B cell (primary cell): ENCODE results near the gene CXCL16. TPM values are rescaled to one million over a fixed set of nuclear protein-coding genes. Genes with fewer than 3 reads are reported as not detected.

Experiments
- ATAC-seq: fragments of 200-7000 bp; cut with Tn5 transposase; one replicate; pipeline ENCODE4 v1.10.0; 2021; ENCODE audit warnings: low read depth, mild to moderate bottlenecking, moderate number of reproducible peaks, moderate library complexity
- CTCF ChIA-PET: fragments of 350-600 bp; sonication (Branson Sonifier 250); formaldehyde crosslinking; loops from one replicate; lab custom pipeline; 2021; ENCODE audit warnings: antibody characterized with exemption, inconsistent platforms; lab: Charles Lee
- POLR2A ChIA-PET: fragments of 350-600 bp; sonication (Branson Sonifier 250); formaldehyde crosslinking; loops from one replicate; lab custom pipeline; 2021; ENCODE audit warnings: antibody characterized with exemption; lab: Charles Lee
- DNase-seq: peaks from one replicate; pipeline ENCODE4 v3.0.0; 2013
- H2AFZ ChIP-seq: 2 replicates; pipeline ENCODE4 v1.6.1; 2012; ENCODE audit warnings: mild to moderate bottlenecking, low read depth, low read length; ENCODE audit not compliant: insufficient read depth, poor library complexity, severe bottlenecking
- H3K27ac ChIP-seq, 2 donors: 1 replicate in 1 of 2; 2 replicates in 1 of 2; pipeline ENCODE4 v1.5.1; 2012 to 2013; ENCODE audit warnings: low read length in 2 of 2, mild to moderate bottlenecking in 2 of 2, moderate library complexity in 1 of 2
- H3K27me3 ChIP-seq, 4 experiments: fragments of 200-600 bp in 1 of 4; sonication (generic) in 1 of 4; replicated peaks in 1 of 4; 1 replicate in 2 of 4; 2 replicates in 2 of 4; pipeline versions ENCODE4 v1.6.1 to v1.7.0; 2013 to 2016; ENCODE audit warnings: low read length in 3 of 4, mild to moderate bottlenecking in 2 of 4, mixed read lengths in 1 of 4, moderate library complexity in 1 of 4; ENCODE audit not compliant: insufficient read depth in 4 of 4, control insufficient read depth in 3 of 4; ENCODE audit errors: control extremely low read depth in 1 of 4
- H3K36me3 ChIP-seq, 2 experiments: replicated peaks in 1 of 2; 1 replicate in 1 of 2; 2 replicates in 1 of 2; pipeline versions ENCODE4 v1.6.1 to v1.7.1; 2013; ENCODE audit warnings: low read length in 1 of 2; ENCODE audit not compliant: insufficient read depth in 2 of 2, control insufficient read depth in 1 of 2; ENCODE audit errors: control extremely low read depth in 1 of 2, extremely low read depth in 1 of 2
- H3K4me1 ChIP-seq, 2 donors: fragments of 200-600 bp in 1 of 2; sonication (generic) in 1 of 2; 1 replicate in 1 of 2; 2 replicates in 1 of 2; pipeline versions ENCODE4 v1.5.1 to v1.6.1; 2013 to 2017; ENCODE audit warnings: low read length in 2 of 2; ENCODE audit not compliant: control insufficient read depth in 2 of 2, insufficient read depth in 2 of 2
- H3K4me2 ChIP-seq: replicated peaks from 2 replicates; pipeline ENCODE3; 2012; ENCODE audit warnings: mild to moderate bottlenecking, low read depth, low read length; ENCODE audit not compliant: poor library complexity, severe bottlenecking
- H3K4me3 ChIP-seq, 5 experiments: fragments of 200-600 bp in 1 of 5; sonication (generic) in 1 of 5; 1 replicate in 3 of 5; 2 replicates in 2 of 5; pipeline versions ENCODE4 v1.5.1 to v1.7.0; 2011 to 2016; ENCODE audit warnings: low read length in 4 of 5, mild to moderate bottlenecking in 4 of 5, low read depth in 2 of 5, control low read depth in 1 of 5, moderate library complexity in 1 of 5; ENCODE audit not compliant: insufficient read depth in 1 of 5; ENCODE audit errors: control extremely low read depth in 1 of 5, extremely low read depth in 1 of 5
- H3K79me2 ChIP-seq: fragments of 200-600 bp; sonication (generic); one replicate; pipeline ENCODE4 v1.6.0; 2016; ENCODE audit warnings: low read length; ENCODE audit not compliant: control insufficient read depth, insufficient read depth
- H3K9ac ChIP-seq: fragments of 200-600 bp; sonication (generic); 2 replicates; pipeline ENCODE4 v1.6.1; 2017; ENCODE audit warnings: mild to moderate bottlenecking, low read length, moderate library complexity
- H3K9me3 ChIP-seq, 3 donors: one replicate each; pipeline versions ENCODE4 v1.6.1 to v1.7.1; 2013; ENCODE audit warnings: low read length in 2 of 3; ENCODE audit not compliant: control insufficient read depth in 2 of 3, insufficient read depth in 1 of 3; ENCODE audit errors: control extremely low read depth in 1 of 3
- H4K20me1 ChIP-seq: 2 replicates; pipeline ENCODE4 v1.6.0; 2012; ENCODE audit warnings: mild to moderate bottlenecking, low read length; ENCODE audit not compliant: insufficient read depth, control insufficient read depth, poor library complexity, severe bottlenecking
- H3K27ac Mint-ChIP-seq: one replicate; pipeline ENCODE4 v1.8.0; 2021; ENCODE audit warnings: mixed read lengths
- H3K27me3 Mint-ChIP-seq: one replicate; pipeline ENCODE4 v1.8.0; 2021; ENCODE audit warnings: mixed read lengths
- H3K4me1 Mint-ChIP-seq: one replicate; pipeline ENCODE4 v1.8.0; 2021; ENCODE audit warnings: mixed read lengths
- H3K4me3 Mint-ChIP-seq: one replicate; pipeline ENCODE4 v1.8.0; 2021; ENCODE audit warnings: mixed read lengths
- H3K9me3 Mint-ChIP-seq: one replicate; pipeline ENCODE4 v1.8.0; 2022; ENCODE audit warnings: mixed read lengths; ENCODE audit not compliant: insufficient read depth
- CTCF ChIP-seq: fragments of 200-600 bp; IDR thresholded peaks from one replicate; pipeline ENCODE4 v1.8.0; 2022; ENCODE audit warnings: antibody characterized with exemption, mild to moderate bottlenecking
- EZH2 ChIP-seq: IDR thresholded peaks from 2 replicates; pipeline ENCODE4 v1.6.1; 2012; ENCODE audit warnings: borderline replicate concordance, low read depth, mild to moderate bottlenecking, moderate library complexity, low read length; ENCODE audit not compliant: insufficient read depth, poor library complexity, severe bottlenecking
- WGBS: methylation state at CpG from one replicate; pipeline ENCODE4 v1.1.5; 2013; ENCODE audit warnings: missing lambda C conversion rate; ENCODE audit not compliant: insufficient coverage; 5-methylcytosine and 5-hydroxymethylcytosine counted together
- intact Hi-C: fragments of 100-400 bp; cut with micrococcal nuclease; formaldehyde crosslinking; loops from one replicate; pipeline ENCODE4 v1.10.0; 2022
- polyA plus RNA-seq: library from polyadenylated mRNA; depleted of rRNA; stranded (reverse); fragments of >200 nt; gene quantifications from 2 replicates; pipeline ENCODE4 v1.2.3, GENCODE V29; 2012
- total RNA-seq, 2 donors: library from RNA; stranded (reverse); fragments of 120-200 nt in 1 of 2; gene quantifications; 1 replicate in 1 of 2; 2 replicates in 1 of 2; pipeline versions ENCODE4 v1.2.3 to v1.2.4, GENCODE V29; 2013 to 2022

Gene CXCL16
- total and polyA plus RNA-seq, 2 donors (not counting 1 experiment from before 2014, with no cell fraction given), result 10.9 to 22.0 TPM

GRCh38 chr17:4716081-4716480 lies 23.6 kb downstream of the CXCL16 start:
- ChIA-PET CTCF (no interaction called here), POLR2A (interaction anchor here (0.8 kb wide), 1 partner anchor 184 kb away, joined by 4 read pairs; the partner anchor contains the start of gene C17orf107)
- no peaks in the 10 kb centered on the region for H3K27me3 ChIP-seq
- no peaks in the 10 kb centered on the region for H4K20me1 ChIP-seq
- H3K4me3 ChIP-seq, result no peak overlapping the region
- TF ChIP-seq CTCF (no peak), EZH2 (no peak)
- H2AFZ ChIP-seq, result no peak overlapping the region
- peaks cover 26% of the 10 kb centered on the region for H3K79me2 ChIP-seq
- H3K27ac ChIP-seq, result no peak overlapping the region
- Mint-ChIP-seq H3K4me3 (no peak overlapping the region), H3K27me3 (no peaks in the 10 kb centered on the region), H3K27ac (no peak overlapping the region), H3K9me3 (no peaks in the 10 kb centered on the region), H3K4me1 (peaks cover 37% of the 10 kb centered on the region)
- no peaks in the 10 kb centered on the region for H3K9me3 ChIP-seq
- peaks cover 31 to 36% of the 10 kb centered on the region in 2 donors for H3K4me1 ChIP-seq
- 94% methylated on average over 9 of the region's 10 CpGs for WGBS
- intact Hi-C loops, result no loop called here
- H3K9ac ChIP-seq, result no peak overlapping the region
- no peak overlapping the region for H3K4me2 ChIP-seq
- ATAC-seq (no peak), DNase-seq (no peak)
- H3K36me3 ChIP-seq, result peaks cover 3 to 46% of the 10 kb centered on the region in 2 experiments

GRCh38 chr17:4715063-4715744 lies 24.5 kb downstream of the CXCL16 start:
- peaks cover 40% of the 10 kb centered on the region for H3K4me1 Mint-ChIP-seq
- H4K20me1 ChIP-seq, result no peaks in the 10 kb centered on the region

More at GRCh38 chr17:4715063-4715744, 24.5 kb downstream of the CXCL16 start:
- Histone ChIP-seq H3K4me2 (peak overlapping the region; percentile 72), H3K4me3 (peak overlapping the region in 2 of 5 experiments; percentile 38 to 41), H3K9ac (peak overlapping the region; percentile 34), H3K27ac (peak overlapping the region; percentile 35 to 69), H3K27me3 (no peaks in the 10 kb centered on the region), H3K79me2 (peaks cover 31% of the 10 kb centered on the region), H2AFZ (peak overlapping the region; percentile 57), H3K4me1 (peaks cover 32 to 40% of the 10 kb centered on the region in 2 donors), H3K9me3 (no peaks in the 10 kb centered on the region), H3K36me3 (peaks cover 3 to 39% of the 10 kb centered on the region in 2 experiments)
- TF ChIP-seq EZH2 (no peak), CTCF (no peak)
- no peaks in the 10 kb centered on the region for H3K9me3 Mint-ChIP-seq
- H3K4me3 Mint-ChIP-seq, result peak overlapping the region; percentile 61
- H3K27me3 Mint-ChIP-seq, result no peaks in the 10 kb centered on the region
- H3K27ac Mint-ChIP-seq, result peak overlapping the region; percentile 83
- DNase-seq, result peak; percentile 47
- ChIA-PET CTCF (no interaction called here), POLR2A (interaction anchor here (0.8 kb wide), 1 partner anchor 184 kb away, joined by 4 read pairs; the partner anchor contains the start of gene C17orf107)
- intact Hi-C loops, result no loop called here
- WGBS, result 18% methylated on average over 8 of the region's 11 CpGs
- ATAC-seq, result no peak
